A549 (cell line): ENCODE results near the gene ABCA7. TPM values are rescaled to one million over a fixed set of nuclear protein-coding genes. Genes with fewer than 3 reads are reported as not detected.
A peak's percentile ranks its signal among the peaks of the same experiment; 100 is the strongest.

Experiments used
- ATAC-seq, 2 experiments: fragments of 200-7000 bp in 1 of 2; fragments of >200 bp in 1 of 2; cut with Nextera tagmentation in 1 of 2; cut with Tn5 transposase in 1 of 2; 3 replicates each; pipeline versions ENCODE4 v1.8.0 to v1.9.1; 2018 to 2020; ENCODE audit warnings: mild to moderate bottlenecking in 1 of 2, moderate library complexity in 1 of 2
- CTCF ChIA-PET: fragments of 300-600 bp; sonication (Branson Sonifier 250); formaldehyde crosslinking; extraction: SDS; loops from one replicate; lab custom pipeline; 2021; ENCODE audit warnings: antibody characterized with exemption, inconsistent platforms; lab: Yijun Ruan, JAX
- POLR2A ChIA-PET: fragments of 350-600 bp; formaldehyde crosslinking; extraction: SDS; loops from one replicate; lab custom pipeline; 2021; ENCODE audit warnings: antibody characterized with exemption, inconsistent platforms; lab: Yijun Ruan, JAX
- DNase-seq, 2 experiments: peaks; one replicate each; pipeline versions ENCODE4 v3.0.0 to v3.0.0-alpha.2; 2011 to 2016; ENCODE audit warnings: low read depth in 1 of 2, low spot score in 1 of 2
- FAIRE-seq: peaks from 2 replicates; lab custom pipeline; 2011; peaks lifted over from hg19 to GRCh38; lab: Jason Lieb, UNC
- H3K27ac ChIP-seq, 2 experiments: fragments of >200 bp; sonication (Bioruptor Twin); formaldehyde crosslinking; 3 replicates each; pipeline ENCODE4 v1.5.1; 2016 to 2017
- H3K4me1 ChIP-seq: fragments of >200 bp; sonication (Bioruptor Twin); formaldehyde crosslinking; 3 replicates; pipeline ENCODE4 v1.6.1; 2016
- H3K4me2 ChIP-seq: fragments of >200 bp; sonication (Bioruptor Twin); formaldehyde crosslinking; 3 replicates; pipeline ENCODE4 v1.6.1; 2016
- H3K4me3 ChIP-seq: fragments of >200 bp; sonication (Bioruptor Twin); formaldehyde crosslinking; 3 replicates; pipeline ENCODE4 v1.5.1; 2016
- H3K9me3 ChIP-seq: fragments of >200 bp; sonication (Bioruptor Twin); formaldehyde crosslinking; 3 replicates; pipeline ENCODE4 v1.6.1; 2016
- BHLHE40 ChIP-seq: IDR thresholded peaks from 2 replicates; pipeline ENCODE4 v1.6.1; 2012; ENCODE audit warnings: low read depth, low read length, inconsistent platforms
- CBX8 ChIP-seq: fragments of 200-600 bp; sonication (generic); IDR thresholded peaks from 2 replicates; pipeline ENCODE4 v1.6.1; 2016
- CEBPB ChIP-seq, 2 experiments: fragments of >200 bp in 1 of 2; sonication (Bioruptor Twin) in 1 of 2; formaldehyde crosslinking in 1 of 2; IDR thresholded peaks; 2 replicates each; pipeline ENCODE4 v1.6.1; 2012 to 2016
- CTCF ChIP-seq: fragments of >200 bp; sonication (Bioruptor Twin); formaldehyde crosslinking; IDR thresholded peaks from 3 replicates; pipeline ENCODE4 v1.5.1; 2016
- E2F6 ChIP-seq: IDR thresholded peaks from 2 replicates; pipeline ENCODE4 v1.6.1; 2012; ENCODE audit warnings: low read depth, borderline replicate concordance
- ESRRA ChIP-seq: fragments of 150-350 bp; IDR thresholded peaks from 2 replicates; pipeline ENCODE4 v1.6.1; 2014; ENCODE audit warnings: mild to moderate bottlenecking, low read length, borderline replicate concordance
- HDAC2 ChIP-seq: fragments of 200-600 bp; sonication (generic); IDR thresholded peaks from 2 replicates; pipeline ENCODE4 v1.6.1; 2016
- HOXA7 ChIP-seq: fragments of 250-450 bp; sonication (Bioruptor Pico); IDR thresholded peaks from 2 replicates; pipeline ENCODE4 v1.5.0; 2020; ENCODE audit warnings: mild to moderate bottlenecking, moderate library complexity
- HOXB13 ChIP-seq: fragments of 250-450 bp; sonication (Bioruptor Pico); IDR thresholded peaks from 2 replicates; pipeline ENCODE4 v1.5.0; 2020; ENCODE audit warnings: low read depth, mild to moderate bottlenecking, moderate library complexity
- KDM1A ChIP-seq: fragments of 200-600 bp; sonication (generic); IDR thresholded peaks from 2 replicates; pipeline ENCODE4 v1.6.1; 2016; ENCODE audit warnings: low read depth, mild to moderate bottlenecking
- NPAS2 ChIP-seq: fragments of 250-450 bp; sonication (Bioruptor Pico); IDR thresholded peaks from 2 replicates; pipeline ENCODE4 v1.8.0; 2022; ENCODE audit warnings: mild to moderate bottlenecking, moderate library complexity, borderline replicate concordance
- RFX5 ChIP-seq: fragments of 450-650 bp; IDR thresholded peaks from 2 replicates; pipeline ENCODE4 v1.7.1; 2014; ENCODE audit warnings: antibody characterized with exemption, mild to moderate bottlenecking, moderate library complexity
- TP53 ChIP-seq: fragments of 250-450 bp; sonication (Bioruptor Pico); IDR thresholded peaks from 2 replicates; pipeline ENCODE4 v1.5.0; 2021; ENCODE audit warnings: mild to moderate bottlenecking, moderate library complexity
- USF2 ChIP-seq: fragments of 450-650 bp; IDR thresholded peaks from 2 replicates; pipeline ENCODE4 v1.6.1; 2014; ENCODE audit warnings: antibody characterized with exemption
- ZFP36 ChIP-seq: fragments of 450-650 bp; IDR thresholded peaks from 2 replicates; pipeline ENCODE4 v1.6.1; 2014; ENCODE audit warnings: borderline replicate concordance; ENCODE audit not compliant: partially characterized antibody
- WGBS: methylation state at CpG from one replicate; pipeline ENCODE4 v1.1.6; 2017; ENCODE audit errors: missing lambda C conversion rate; 5-methylcytosine and 5-hydroxymethylcytosine counted together
- polyA plus RNA-seq, 4 experiments: library from polyadenylated mRNA; depleted of rRNA in 3 of 4; stranded (reverse); fragments of >200 nt; fragmentation: RNase III in 1 of 4; extraction: RNeasy Plus Mini Kit Qiagen cat#74134 plus additional on column Dnase treatment in 1 of 4; gene quantifications; 2 replicates in 3 of 4; 3 replicates in 1 of 4; pipeline ENCODE4 v1.2.3, GENCODE V29; 2011 to 2017
- TF ChIP-seq, protein P1 (sequence below): fragments of 250-450 bp; sonication (Bioruptor Pico); IDR thresholded peaks from 2 replicates; pipeline ENCODE4 v1.5.0; 2020; ENCODE audit warnings: low read depth, mild to moderate bottlenecking, moderate library complexity
- TF ChIP-seq, protein P2 (sequence below): IDR thresholded peaks from 2 replicates; pipeline ENCODE4 v1.6.1; 2012

Gene ABCA7
- polyA plus RNA-seq, 2 of the 4 experiments (the other 2 are of a cell fraction): 5.0 to 13.5 TPM

DNA sequence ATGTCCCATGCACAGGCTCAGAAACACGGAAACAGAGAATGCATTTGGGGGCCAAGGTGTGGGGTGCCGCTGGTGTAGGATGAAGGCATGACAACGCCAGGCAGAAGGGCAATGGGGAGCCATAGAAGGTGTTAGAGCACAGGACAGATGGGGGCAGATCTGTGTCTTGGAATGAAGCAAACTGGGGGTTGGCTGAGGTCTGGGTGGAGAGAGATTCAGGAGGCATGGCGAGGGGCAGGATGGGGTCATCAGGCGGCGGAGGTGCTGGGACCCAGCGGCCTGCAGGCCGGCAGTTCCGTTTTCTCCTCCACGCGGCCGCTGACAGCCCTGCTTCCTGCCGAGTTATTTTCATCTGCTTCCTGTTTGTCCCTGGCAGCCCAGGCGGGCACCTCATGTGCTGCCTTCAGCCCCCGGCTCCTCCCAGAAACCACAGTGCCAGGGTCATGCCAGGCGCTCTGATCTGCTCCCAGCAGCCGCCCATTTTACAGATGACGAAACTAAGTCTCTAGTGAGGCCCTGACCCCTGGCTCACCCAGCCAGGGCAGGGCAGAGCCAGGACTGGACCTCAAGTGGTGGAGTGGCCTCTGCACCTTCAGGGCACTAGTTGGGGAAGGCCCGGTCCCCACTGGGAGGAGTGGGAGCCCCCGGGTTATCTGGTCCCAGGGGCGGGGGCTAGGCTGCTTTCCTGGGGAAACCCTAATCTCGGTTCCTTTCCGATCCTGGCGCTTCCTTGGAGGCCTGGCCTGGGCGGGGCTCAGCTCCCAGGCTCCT is 29.3 kb downstream of the ABCA7 start:
- H3K4me2 ChIP-seq: no peak overlapping the region
- ChIA-PET CTCF (interaction anchor here (0.6 to 0.7 kb wide), 2 partner anchors 12 to 158 kb away, joined by 3 read pairs; no protein-coding TSS in a partner anchor), POLR2A (no interaction called here)
- H3K9me3 ChIP-seq: no peaks in the 10 kb centered on the region
- FAIRE-seq (no peak), ATAC-seq (no peak), DNase-seq (no peak)
- no peak for TF ChIP-seq E2F6
- TF ChIP-seq ZFP36: peak; percentile 58
- peak; percentile 73; the same call in 1 of the 2 replicates for TF ChIP-seq KDM1A
- H3K4me3 ChIP-seq: no peak overlapping the region
- WGBS: 77% methylated on average over 19 of the region's 25 CpGs
- 0 out of 6 replicates have a peak overlapping the region, but pooled peaks of 1 of the 2 experiments have one; percentile 41 for H3K27ac ChIP-seq
- H3K4me1 ChIP-seq: peaks cover 36% of the 10 kb centered on the region

DNA sequence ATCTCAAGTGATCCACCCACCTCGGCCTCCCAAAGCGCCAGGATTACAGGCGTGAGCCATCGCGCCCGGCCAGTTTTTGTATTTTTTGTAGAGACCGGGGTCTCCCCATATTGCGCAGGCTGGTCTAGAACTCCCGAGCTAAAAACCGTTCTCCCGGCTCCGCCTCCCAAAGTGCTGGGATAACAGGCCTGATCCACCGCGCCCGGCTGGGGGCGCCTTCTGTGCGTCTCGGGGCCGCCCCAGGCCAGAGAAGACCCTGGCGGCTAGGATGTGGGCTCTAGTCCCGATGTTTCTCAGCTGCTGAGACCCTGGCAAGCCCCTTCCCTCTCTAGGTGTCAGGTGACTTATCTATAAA is 30.6 kb downstream of the ABCA7 start:
- CTCF ChIA-PET: interaction anchor here (0.9 to 2.7 kb wide), 4 partner anchors 10 to 137 kb away, joined by 3 to 13 read pairs (median 4); no protein-coding TSS in a partner anchor
- WGBS: 92% methylated on average over 19 of the region's 21 CpGs
- POLR2A ChIA-PET: no interaction called here
- peaks cover 31% of the 10 kb centered on the region for H3K4me1 ChIP-seq
- H3K4me2 ChIP-seq: no peak overlapping the region
- no peak for DNase-seq
- H3K4me3 ChIP-seq: no peak overlapping the region
- no peak overlapping the region for H3K27ac ChIP-seq
- H3K9me3 ChIP-seq: no peaks in the 10 kb centered on the region
- ATAC-seq: no peak
- TF ChIP-seq HOXA7 (CRISPR knock-in tag) (no peak), TP53 (CRISPR knock-in tag) (no peak), NPAS2 (no peak), HDAC2 (no peak), CBX8 (no peak), USF2 (no peak), CTCF (no peak), CEBPB (IDR thresholded peaks at IDR 0.05) (no peak), ESRRA (no peak), RFX5 (no peak), BHLHE40 (no peak), HOXB13 (no peak)
- TF ChIP-seq, protein P1, sequence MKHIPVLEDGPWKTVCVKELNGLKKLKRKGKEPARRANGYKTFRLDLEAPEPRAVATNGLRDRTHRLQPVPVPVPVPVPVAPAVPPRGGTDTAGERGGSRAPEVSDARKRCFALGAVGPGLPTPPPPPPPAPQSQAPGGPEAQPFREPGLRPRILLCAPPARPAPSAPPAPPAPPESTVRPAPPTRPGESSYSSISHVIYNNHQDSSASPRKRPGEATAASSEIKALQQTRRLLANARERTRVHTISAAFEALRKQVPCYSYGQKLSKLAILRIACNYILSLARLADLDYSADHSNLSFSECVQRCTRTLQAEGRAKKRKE: no peak
- TF ChIP-seq, protein P2, sequence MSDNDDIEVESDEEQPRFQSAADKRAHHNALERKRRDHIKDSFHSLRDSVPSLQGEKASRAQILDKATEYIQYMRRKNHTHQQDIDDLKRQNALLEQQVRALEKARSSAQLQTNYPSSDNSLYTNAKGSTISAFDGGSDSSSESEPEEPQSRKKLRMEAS: no peak
- no peak for FAIRE-seq
